NCI-H82 treated with DMSO at 0.1 percent for 48 hours (cell line): ENCODE measurements around the gene RNF217.

ENCODE experiments used
- DNase-seq: peaks from one replicate; lab custom pipeline; 2025; ENCODE audit not compliant: unreplicated experiment; lab: John Stamatoyannopoulos, UW

The RNF217 gene

DNA sequence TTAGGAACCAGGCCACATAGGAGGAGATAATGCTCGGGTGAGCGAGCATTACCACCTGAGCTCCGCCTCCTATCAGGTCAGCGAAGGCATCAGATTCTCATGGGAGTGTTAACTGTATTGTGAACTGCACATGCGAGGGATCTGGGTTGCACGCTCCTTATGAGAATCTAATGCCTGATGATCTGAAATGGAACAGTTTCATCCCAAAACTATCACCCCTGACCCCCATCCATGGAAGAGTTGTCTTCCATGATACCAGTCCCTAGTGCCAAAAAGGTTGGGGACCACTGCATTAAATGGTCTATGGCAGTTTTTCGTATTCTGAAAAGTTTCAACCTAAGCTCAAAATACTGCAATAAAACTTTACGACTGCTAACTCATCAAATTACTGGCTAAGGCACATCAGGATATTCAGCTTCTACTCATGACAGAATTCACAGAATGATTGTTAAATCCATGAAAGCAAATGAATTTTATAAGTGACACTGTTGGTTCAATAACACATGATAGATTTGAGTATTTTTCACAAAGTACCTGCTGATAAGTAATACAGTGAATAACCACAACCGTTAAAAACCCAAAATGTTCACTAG is 25.9 kb downstream of the RNF217 start:
- DNase-seq: no peak

DNA sequence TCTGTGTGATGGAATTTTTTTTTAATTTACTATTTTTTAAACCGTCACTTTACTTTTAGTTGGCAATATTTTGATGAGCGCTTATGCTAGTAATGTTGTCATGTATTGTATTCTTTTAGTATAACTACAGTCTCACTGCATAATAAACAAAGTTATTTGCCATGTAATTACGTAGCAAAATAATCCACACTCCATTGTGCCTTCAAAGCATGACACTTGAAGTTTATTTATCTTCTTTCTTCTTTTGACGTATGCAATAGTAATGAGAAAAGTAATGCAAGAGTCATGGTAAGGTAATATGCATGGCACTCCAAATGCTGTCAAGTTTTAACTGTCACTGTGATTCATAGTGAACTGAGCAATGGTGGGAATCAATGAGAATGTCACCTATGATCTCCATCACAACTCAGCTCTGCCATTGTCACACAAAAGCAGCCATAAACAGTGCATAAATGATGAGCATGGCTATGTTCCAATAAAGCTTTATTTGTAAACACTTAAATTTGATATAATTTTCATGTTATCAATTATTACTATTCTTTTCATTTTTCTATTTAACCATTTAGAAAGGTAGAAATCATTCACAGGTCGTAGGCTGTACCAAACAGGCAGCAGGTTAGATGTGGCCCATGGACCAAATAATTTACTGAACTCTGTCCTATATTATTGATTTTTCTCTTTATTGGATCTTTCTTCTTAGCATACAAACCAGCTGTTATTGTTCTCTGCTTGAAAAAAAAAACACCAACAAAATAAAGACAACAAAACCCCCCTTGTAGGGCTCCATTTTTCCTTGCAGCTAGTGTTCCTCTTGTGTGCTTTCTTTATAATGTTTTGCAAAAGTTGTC is 27.1 kb downstream of the RNF217 start:
- no peak for DNase-seq

DNA sequence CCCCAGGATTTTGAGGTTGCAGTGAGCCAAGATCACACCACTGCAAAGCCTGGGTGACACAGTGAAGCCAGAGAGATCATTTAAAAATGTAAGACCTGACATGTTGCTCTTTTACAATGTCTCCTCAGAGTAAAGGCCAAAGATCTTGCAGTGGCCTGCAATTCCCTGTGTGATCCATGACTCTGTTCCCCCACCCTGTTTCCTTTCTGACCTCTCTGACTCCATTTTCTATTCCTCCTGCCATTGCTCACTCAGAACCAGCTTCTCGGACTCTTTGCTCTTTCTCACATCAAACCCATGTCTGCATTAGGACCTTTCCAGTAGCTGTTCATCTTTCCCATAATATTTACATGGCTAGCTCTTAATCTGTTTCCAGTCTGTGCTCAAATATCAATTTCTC is 28.8 kb downstream of the RNF217 start:
- DNase-seq: no peak

DNA sequence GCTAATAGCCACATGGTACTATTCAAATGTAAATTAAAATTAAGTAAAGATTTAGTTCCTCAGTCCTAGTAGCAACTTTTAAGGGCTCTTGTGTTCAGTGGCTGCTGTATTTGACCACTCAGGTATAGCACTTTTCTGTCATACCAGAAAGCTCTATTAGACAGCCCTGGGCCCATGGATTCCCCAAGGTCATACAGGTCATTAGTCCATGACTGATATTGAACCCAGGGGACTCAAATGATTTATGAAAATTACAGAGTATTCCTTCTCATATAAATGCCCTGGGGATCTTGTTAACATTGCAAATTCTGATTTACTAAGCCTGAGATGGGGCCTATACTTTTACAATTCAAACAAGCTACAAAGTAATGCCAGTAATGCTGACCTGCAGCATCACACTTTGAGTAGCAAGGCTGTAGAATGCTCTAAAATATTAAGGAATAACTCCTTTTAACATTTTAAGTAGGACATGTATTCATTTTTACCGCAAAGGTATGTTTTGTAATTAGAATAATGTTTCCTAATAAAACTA is 29.6 kb downstream of the RNF217 start:
- no peak for DNase-seq

DNA sequence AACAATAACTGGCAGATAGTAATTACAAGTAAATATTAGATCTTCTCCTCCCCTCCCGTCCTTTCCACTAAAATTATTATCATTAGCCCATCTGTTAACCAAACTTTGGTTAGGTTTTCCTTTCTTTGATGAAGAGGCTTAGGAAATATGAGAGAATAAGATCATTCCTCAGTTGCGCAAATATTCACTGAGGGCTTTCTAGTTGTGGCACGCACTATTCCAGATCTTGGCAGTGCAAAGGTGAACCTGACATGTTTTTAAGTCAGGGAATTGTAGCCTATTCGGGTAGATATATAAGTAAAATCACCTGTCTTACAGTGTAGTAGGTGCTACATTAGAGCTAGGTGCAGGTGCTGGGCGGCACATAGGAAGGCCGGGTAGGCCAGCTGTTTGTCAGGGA is 31.1 kb downstream of the RNF217 start:
- DNase-seq: no peak

DNA sequence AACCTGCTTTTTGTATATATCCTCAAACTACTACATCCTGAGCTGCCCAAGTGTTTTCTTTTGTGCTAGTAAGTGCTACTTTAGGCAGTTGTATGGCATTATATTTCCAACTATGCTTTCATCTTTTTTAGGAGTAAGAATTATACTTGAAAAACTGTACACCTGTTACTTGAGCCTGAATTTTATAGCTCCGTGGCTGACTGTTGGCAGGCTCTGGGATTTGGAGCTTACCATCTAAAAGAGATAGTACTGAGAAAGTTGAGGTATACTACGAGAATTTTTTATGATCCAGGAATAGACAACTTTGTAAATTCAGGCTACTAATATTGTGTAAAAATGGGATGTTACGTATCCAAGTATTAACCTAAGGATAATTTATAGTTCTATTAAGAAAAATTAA is 32.4 kb downstream of the RNF217 start:
- no peak for DNase-seq

DNA sequence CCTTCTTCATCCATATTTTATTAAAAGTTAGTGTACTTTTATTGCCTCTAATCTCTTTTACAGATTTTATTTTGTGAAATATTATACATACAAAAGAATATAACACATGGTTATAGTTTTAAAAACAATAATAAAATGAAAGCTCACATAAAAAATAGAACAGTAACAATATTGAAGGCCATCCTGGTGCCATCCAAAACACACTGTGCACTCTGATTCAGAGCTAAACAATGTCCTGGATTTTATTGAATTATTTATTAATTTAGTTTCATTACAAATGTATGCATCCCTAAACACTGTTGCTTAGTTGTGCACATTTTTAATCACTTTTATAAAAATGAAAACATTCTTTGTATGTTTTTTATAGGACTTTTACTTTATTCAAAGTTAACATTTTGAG is 32.9 kb downstream of the RNF217 start:
- no peak for DNase-seq

DNA sequence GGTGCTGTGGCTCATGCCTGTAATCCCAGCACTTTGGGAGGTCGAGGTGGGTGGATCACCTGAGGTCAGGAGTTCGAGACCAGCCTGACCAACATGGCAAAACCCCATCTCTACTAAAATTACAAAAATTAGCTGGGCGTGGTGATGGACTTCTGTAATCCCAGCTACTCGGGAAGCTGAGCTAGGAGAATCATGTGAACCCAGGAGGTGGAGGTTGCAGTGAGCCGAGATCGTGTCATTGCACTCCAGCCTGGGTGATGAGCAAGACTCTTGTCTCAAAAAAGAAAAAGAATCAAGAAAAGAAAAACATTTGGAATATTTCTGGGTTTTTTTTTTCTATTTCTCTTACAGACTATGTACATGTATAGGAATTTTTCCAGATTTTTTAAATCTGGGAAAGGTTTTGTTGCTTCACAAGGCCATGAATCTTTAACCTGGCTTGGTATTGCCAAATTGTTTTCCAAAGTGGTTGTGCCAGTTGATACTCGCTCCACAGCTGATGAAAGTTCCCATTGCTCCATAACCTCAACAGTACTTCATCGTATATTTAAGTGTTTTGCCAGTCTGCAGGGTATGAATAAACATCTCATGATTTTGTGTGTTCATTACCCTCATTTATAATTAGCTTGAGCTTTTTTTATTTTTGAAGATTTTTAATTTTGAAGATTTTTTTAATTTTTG is 33.5 kb downstream of the RNF217 start:
- no peak for DNase-seq

DNA sequence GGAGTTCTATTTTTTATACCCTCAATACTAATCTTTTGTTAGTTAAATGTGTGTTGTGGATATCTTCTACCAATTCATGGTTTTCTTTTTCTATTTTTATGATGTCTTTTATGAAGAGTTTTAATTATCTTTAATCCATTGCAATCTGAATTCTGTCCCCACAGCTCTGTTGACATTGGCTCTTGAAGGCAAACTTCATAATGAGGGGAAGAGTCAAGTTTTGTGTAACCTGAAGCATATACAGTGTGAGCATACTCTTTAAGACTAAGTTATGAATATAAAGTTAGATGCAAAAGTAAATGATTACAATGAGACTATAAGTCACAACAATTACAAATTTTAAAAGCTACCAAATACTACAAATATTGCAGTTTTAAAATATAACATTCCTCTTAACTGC is 34.2 kb downstream of the RNF217 start:
- DNase-seq: no peak

DNA sequence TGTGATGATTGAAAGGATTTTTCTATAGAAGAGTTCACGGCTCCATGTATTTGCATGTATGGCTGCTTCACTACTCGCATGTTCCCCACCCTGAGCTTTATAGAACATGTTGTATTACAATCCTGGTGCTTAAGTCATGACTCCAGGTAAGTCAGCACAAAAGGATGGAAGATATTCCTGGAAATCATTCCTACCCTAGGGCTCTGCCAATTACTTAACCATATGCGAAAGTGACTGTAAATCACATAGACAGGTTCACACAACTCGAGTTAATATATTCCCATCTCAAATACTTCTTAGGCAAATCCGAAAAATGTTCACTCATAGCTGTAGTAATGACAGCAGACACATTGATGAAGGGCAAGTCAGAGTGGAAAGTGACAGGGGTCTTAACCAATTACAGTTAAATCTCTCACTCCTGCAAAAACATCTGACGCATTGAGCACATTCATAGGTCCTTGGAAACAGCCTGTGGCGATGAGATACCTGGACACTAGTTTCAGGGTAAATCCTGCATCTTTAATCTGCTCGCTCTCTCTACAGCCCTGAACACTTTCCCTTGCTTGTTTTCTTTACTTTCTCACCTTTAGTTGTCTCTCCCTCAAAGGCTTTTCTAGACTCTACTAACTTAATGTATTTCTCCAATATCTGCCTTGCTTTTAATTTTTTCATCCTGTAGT is 35.1 kb downstream of the RNF217 start:
- DNase-seq: no peak

DNA sequence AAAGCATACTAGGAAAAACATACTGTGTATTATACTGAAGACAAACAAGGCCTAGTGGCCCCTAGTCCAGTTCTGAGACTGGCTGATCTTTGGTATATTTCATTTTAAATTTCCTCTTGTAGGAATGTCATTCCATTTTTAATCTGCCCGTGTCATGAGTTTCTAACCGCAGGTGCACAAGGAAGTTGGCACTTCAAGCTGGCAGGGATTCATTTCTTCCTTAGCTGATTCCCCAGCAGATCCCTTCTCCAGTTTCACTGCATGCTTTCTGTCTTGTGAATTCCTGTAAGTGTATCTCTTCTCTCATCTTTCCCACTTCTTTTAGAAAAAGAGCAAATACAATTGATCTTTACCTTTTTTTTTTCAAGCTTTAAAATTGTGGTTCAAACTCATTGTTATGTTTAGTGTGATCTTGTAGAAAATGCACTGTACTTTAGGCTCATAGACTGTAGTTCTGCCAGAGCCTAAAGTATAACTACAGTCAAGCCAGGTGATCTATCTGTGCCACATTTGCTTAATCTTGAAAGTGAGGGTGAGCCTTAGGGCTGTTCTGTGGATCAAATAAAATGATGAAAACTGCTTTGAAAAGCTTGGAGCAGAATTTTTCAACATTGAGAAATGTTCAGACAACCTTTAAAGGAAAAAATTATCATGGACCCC is 37.0 kb downstream of the RNF217 start:
- DNase-seq: no peak

DNA sequence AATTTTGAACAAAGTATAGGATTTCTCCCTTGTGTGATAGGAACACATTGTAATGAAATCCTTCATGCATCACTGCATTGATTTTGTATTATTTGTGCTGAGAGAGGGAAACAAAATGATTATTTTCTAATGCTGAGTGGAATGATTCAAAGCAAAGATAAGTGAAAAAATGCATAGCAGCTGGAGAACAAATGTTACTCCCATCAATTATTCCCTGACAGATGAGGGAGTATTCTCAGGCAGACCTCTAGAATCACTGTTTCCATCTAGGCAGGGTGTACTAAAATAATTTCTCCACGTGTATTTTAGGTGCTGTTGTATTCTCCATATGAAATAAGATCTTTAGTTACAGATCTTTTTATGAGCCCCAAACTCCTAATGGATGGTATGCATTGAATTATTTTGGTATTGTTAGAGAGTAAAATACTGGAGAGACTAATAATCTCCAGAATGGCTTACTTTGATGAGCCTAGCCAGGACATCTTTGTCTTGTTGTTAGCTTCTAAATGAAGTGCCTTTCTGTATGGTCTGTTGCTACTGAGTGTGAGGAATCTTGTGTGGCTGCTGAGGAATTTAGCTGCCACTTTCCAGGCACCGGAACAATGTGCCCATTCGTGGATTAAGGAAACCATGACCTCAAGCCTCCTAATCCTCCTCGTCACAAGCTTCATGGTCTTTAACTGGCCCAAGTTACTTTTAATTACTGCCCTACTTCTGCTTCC is 39.6 kb downstream of the RNF217 start:
- no peak for DNase-seq

DNA sequence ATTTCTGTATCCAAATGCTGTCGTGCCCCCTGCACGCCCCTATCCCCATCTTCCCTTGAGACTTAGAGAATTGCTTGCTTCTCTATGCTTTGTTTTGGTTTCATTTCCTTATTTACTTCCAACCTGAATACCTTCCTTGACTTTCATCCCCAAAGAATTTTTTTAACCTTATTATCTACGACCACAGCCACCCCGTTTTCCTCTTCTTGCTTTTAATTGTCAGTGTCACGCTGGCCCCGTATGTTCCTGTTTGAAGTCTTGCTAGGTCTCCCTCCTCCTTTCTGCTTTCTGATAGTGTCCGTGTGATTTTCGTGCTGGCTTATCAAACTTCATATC is 40.1 kb downstream of the RNF217 start:
- DNase-seq: no peak

DNA sequence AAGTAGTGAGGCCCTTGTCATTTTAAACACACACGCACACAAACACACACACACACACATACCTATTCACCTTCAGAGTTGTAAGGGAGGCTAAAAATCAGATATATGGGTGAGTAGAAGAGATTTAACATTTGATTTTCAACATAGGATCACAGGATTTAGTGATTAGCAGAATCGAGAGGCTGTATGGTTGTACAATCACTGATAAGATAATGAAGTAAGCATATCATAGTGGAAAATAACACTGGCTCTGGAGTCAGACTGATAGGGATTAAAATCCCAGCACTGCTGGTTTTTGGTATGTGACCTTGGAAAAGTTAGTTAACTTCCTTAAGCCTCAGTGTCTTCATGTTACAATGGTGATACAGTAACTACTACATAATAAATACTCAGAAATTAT is 40.8 kb downstream of the RNF217 start:
- no peak for DNase-seq

DNA sequence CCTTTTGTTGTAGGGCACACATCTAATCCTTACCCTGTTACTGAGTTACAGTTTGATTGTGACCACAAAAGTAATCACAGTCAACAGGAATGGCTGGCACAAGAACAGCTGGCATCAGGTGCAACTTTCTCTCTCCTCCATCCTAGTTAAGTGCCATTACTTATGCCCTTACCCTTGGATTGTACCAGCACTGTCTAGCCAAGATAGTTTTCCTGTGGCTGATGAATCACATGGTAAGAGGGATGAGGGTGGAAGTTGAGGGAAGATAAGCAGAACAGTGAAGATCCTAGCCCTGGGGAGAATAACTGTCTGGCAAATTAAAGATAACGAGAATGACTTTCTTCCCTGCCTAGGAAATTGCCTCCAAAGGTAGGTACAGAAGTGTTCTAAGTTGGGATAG is 42.0 kb downstream of the RNF217 start:
- no peak for DNase-seq

DNA sequence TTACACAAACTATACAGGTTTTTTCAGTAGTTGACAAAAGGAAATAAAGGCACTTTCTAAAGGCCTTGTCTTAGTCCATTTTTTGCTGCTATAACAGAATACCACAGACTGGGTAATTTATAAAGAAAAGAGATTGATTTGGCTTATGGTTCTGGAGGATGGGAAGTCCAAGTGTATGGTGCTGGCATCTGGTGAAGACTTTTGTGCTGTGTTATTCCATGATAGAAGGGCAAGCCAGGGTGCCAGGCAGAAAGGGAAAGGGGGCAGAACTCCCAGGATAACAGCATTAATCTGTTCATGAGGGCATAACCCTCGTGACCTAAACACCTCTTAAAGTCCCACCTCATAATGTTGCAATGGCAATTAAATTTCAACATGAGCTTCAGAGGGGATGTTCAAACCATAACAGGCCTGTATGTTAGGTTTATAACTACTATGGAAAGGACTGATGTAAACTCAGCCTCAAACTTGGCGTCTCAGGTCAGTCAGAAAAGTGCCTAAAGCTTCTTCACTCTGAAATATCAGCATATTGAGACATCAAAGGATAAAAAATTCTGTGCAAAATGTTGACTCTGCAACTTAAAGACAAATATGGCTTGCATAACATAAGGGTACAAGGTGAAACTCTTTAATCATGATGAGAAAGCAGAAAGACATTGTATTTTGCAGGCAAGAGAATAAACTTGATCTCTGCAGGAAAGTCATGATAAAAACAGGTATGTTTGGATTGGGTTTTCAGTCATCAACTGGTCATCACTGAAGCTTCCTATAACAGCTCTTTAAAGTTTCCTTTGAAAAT is 42.8 kb downstream of the RNF217 start:
- DNase-seq: no peak

DNA sequence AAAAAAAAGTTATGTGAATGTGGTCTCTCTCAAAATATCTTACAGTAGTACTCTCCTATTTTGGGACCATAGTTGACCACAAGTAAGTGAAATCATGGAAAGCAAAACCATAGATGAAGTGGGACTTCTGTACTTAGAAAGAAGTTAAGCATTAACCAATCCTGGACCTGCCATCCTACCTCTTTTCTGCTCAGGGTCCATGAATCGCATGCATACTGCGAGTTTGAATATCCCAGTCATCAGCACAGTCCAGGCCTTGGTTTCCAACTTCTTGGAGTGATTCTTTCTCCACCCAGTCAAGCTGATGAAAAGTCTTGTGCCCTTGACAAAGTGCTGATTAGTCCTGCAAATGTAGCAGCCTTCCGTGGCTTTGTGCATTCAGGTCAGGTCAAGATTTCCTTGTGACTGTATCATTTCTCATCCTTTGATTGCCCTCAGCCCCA is 46.0 kb downstream of the RNF217 start:
- DNase-seq: no peak

DNA sequence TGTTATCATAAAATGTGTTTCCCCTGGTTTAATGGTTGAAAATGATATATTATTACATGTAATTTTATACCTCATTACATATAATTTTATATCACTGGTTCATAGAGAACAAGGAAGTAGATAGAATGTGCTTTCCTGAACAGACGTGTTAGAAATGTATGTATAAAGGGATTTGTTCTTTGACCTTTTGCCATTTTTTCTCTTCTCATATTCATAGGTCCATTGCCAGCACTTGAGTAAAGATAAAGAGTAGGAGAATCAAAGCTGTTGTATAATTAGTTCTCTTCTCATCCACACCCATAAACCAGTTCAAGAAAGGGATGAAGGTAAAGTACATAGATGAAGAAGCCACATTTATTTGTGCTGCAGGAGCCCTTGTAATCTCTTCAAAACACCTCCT is 46.7 kb downstream of the RNF217 start:
- no peak for DNase-seq

DNA sequence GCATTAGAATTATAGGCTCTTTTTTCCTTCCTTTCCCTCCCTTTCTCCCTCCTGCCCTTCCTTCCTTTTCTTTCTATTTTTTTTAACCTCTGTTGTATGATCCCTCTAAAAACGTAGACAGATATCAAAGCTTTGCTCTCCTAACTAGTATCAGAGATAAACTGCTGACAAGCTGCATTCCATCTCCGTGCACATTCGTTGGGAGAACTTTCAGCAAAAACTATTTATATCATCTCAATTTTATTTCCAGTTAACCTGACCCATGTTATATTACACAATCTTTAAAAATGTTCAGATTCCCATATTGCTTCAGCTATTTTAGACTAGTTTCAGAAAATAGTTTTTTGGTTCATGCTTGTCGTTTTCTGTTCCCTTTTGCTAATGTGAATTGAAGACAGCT is 47.3 kb downstream of the RNF217 start:
- DNase-seq: no peak
